B cell (primary cell): ENCODE results near the gene MRPL32. TPM values are rescaled to one million over a fixed set of nuclear protein-coding genes. Genes with fewer than 3 reads are reported as not detected.

Source experiments
- ATAC-seq: fragments of 200-7000 bp; cut with Tn5 transposase; one replicate; pipeline ENCODE4 v1.10.0; 2021; ENCODE audit warnings: low read depth, mild to moderate bottlenecking, moderate number of reproducible peaks, moderate library complexity
- CTCF ChIA-PET: fragments of 350-600 bp; sonication (Branson Sonifier 250); formaldehyde crosslinking; loops from one replicate; lab custom pipeline; 2021; ENCODE audit warnings: antibody characterized with exemption, inconsistent platforms; lab: Charles Lee
- POLR2A ChIA-PET: fragments of 350-600 bp; sonication (Branson Sonifier 250); formaldehyde crosslinking; loops from one replicate; lab custom pipeline; 2021; ENCODE audit warnings: antibody characterized with exemption; lab: Charles Lee
- DNase-seq: peaks from one replicate; pipeline ENCODE4 v3.0.0; 2013
- H2AFZ ChIP-seq: 2 replicates; pipeline ENCODE4 v1.6.1; 2012; ENCODE audit warnings: mild to moderate bottlenecking, low read depth, low read length; ENCODE audit not compliant: insufficient read depth, poor library complexity, severe bottlenecking
- H3K27ac ChIP-seq, 2 donors: 1 replicate in 1 of 2; 2 replicates in 1 of 2; pipeline ENCODE4 v1.5.1; 2012 to 2013; ENCODE audit warnings: low read length in 2 of 2, mild to moderate bottlenecking in 2 of 2, moderate library complexity in 1 of 2
- H3K27me3 ChIP-seq, 4 experiments: fragments of 200-600 bp in 1 of 4; sonication (generic) in 1 of 4; replicated peaks in 1 of 4; 1 replicate in 2 of 4; 2 replicates in 2 of 4; pipeline versions ENCODE4 v1.6.1 to v1.7.0; 2013 to 2016; ENCODE audit warnings: low read length in 3 of 4, mild to moderate bottlenecking in 2 of 4, mixed read lengths in 1 of 4, moderate library complexity in 1 of 4; ENCODE audit not compliant: insufficient read depth in 4 of 4, control insufficient read depth in 3 of 4; ENCODE audit errors: control extremely low read depth in 1 of 4
- H3K36me3 ChIP-seq, 2 experiments: replicated peaks in 1 of 2; 1 replicate in 1 of 2; 2 replicates in 1 of 2; pipeline versions ENCODE4 v1.6.1 to v1.7.1; 2013; ENCODE audit warnings: low read length in 1 of 2; ENCODE audit not compliant: insufficient read depth in 2 of 2, control insufficient read depth in 1 of 2; ENCODE audit errors: control extremely low read depth in 1 of 2, extremely low read depth in 1 of 2
- H3K4me1 ChIP-seq, 2 donors: fragments of 200-600 bp in 1 of 2; sonication (generic) in 1 of 2; 1 replicate in 1 of 2; 2 replicates in 1 of 2; pipeline versions ENCODE4 v1.5.1 to v1.6.1; 2013 to 2017; ENCODE audit warnings: low read length in 2 of 2; ENCODE audit not compliant: control insufficient read depth in 2 of 2, insufficient read depth in 2 of 2
- H3K4me2 ChIP-seq: replicated peaks from 2 replicates; pipeline ENCODE3; 2012; ENCODE audit warnings: mild to moderate bottlenecking, low read depth, low read length; ENCODE audit not compliant: poor library complexity, severe bottlenecking
- H3K4me3 ChIP-seq, 5 experiments: fragments of 200-600 bp in 1 of 5; sonication (generic) in 1 of 5; 1 replicate in 3 of 5; 2 replicates in 2 of 5; pipeline versions ENCODE4 v1.5.1 to v1.7.0; 2011 to 2016; ENCODE audit warnings: low read length in 4 of 5, mild to moderate bottlenecking in 4 of 5, low read depth in 2 of 5, control low read depth in 1 of 5, moderate library complexity in 1 of 5; ENCODE audit not compliant: insufficient read depth in 1 of 5; ENCODE audit errors: control extremely low read depth in 1 of 5, extremely low read depth in 1 of 5
- H3K79me2 ChIP-seq: fragments of 200-600 bp; sonication (generic); one replicate; pipeline ENCODE4 v1.6.0; 2016; ENCODE audit warnings: low read length; ENCODE audit not compliant: control insufficient read depth, insufficient read depth
- H3K9ac ChIP-seq: fragments of 200-600 bp; sonication (generic); 2 replicates; pipeline ENCODE4 v1.6.1; 2017; ENCODE audit warnings: mild to moderate bottlenecking, low read length, moderate library complexity
- H3K9me3 ChIP-seq, 3 donors: one replicate each; pipeline versions ENCODE4 v1.6.1 to v1.7.1; 2013; ENCODE audit warnings: low read length in 2 of 3; ENCODE audit not compliant: control insufficient read depth in 2 of 3, insufficient read depth in 1 of 3; ENCODE audit errors: control extremely low read depth in 1 of 3
- H4K20me1 ChIP-seq: 2 replicates; pipeline ENCODE4 v1.6.0; 2012; ENCODE audit warnings: mild to moderate bottlenecking, low read length; ENCODE audit not compliant: insufficient read depth, control insufficient read depth, poor library complexity, severe bottlenecking
- H3K27ac Mint-ChIP-seq: one replicate; pipeline ENCODE4 v1.8.0; 2021; ENCODE audit warnings: mixed read lengths
- H3K27me3 Mint-ChIP-seq: one replicate; pipeline ENCODE4 v1.8.0; 2021; ENCODE audit warnings: mixed read lengths
- H3K4me1 Mint-ChIP-seq: one replicate; pipeline ENCODE4 v1.8.0; 2021; ENCODE audit warnings: mixed read lengths
- H3K4me3 Mint-ChIP-seq: one replicate; pipeline ENCODE4 v1.8.0; 2021; ENCODE audit warnings: mixed read lengths
- H3K9me3 Mint-ChIP-seq: one replicate; pipeline ENCODE4 v1.8.0; 2022; ENCODE audit warnings: mixed read lengths; ENCODE audit not compliant: insufficient read depth
- CTCF ChIP-seq: fragments of 200-600 bp; IDR thresholded peaks from one replicate; pipeline ENCODE4 v1.8.0; 2022; ENCODE audit warnings: antibody characterized with exemption, mild to moderate bottlenecking
- EZH2 ChIP-seq: IDR thresholded peaks from 2 replicates; pipeline ENCODE4 v1.6.1; 2012; ENCODE audit warnings: borderline replicate concordance, low read depth, mild to moderate bottlenecking, moderate library complexity, low read length; ENCODE audit not compliant: insufficient read depth, poor library complexity, severe bottlenecking
- WGBS: methylation state at CpG from one replicate; pipeline ENCODE4 v1.1.5; 2013; ENCODE audit warnings: missing lambda C conversion rate; ENCODE audit not compliant: insufficient coverage; 5-methylcytosine and 5-hydroxymethylcytosine counted together
- intact Hi-C: fragments of 100-400 bp; cut with micrococcal nuclease; formaldehyde crosslinking; loops from one replicate; pipeline ENCODE4 v1.10.0; 2022
- polyA plus RNA-seq: library from polyadenylated mRNA; depleted of rRNA; stranded (reverse); fragments of >200 nt; gene quantifications from 2 replicates; pipeline ENCODE4 v1.2.3, GENCODE V29; 2012
- total RNA-seq, 2 donors: library from RNA; stranded (reverse); fragments of 120-200 nt in 1 of 2; gene quantifications; 1 replicate in 1 of 2; 2 replicates in 1 of 2; pipeline versions ENCODE4 v1.2.3 to v1.2.4, GENCODE V29; 2013 to 2022

MRPL32 gene
- total and polyA plus RNA-seq, 2 donors (not counting 1 experiment from before 2014, with no cell fraction given): 25.3 to 31.7 TPM

DNA sequence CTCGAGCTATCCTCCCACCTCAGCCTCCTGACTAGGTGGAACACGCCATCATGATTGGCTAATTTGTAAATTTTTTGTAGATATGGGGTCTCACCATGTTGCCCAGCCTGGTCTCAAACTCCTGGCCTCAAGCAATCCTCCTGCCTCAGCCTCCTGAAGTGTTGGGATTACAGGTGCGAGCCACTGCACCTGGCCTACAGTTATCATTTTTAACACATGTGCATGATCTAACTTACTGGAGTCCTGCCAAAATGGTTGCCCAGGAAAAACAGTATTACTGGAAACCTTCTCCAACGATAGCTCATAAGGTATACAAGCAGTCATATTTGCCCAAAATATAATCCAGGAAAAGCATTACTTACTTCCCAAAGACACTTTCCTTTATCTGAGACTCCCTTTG is 20.2 kb downstream of the MRPL32 start:
- TF ChIP-seq EZH2 (no peak), CTCF (no peak)
- WGBS: 81% methylated on average over 2 of the region's 4 CpGs
- Histone ChIP-seq H3K9me3 (peaks cover 0 to 10% (median 1%) of the 10 kb centered on the region in 3 donors), H3K27me3 (no peaks in the 10 kb centered on the region), H4K20me1 (no peaks in the 10 kb centered on the region), H3K4me3 (no peak overlapping the region), H3K4me2 (no peak overlapping the region), H2AFZ (no peak overlapping the region), H3K9ac (no peak overlapping the region), H3K27ac (no peak overlapping the region), H3K36me3 (no peaks in the 10 kb centered on the region), H3K79me2 (no peaks in the 10 kb centered on the region), H3K4me1 (no peaks in the 10 kb centered on the region)
- Mint-ChIP-seq H3K4me3 (no peak overlapping the region), H3K27me3 (peaks cover 5% of the 10 kb centered on the region), H3K27ac (no peak overlapping the region), H3K4me1 (no peaks in the 10 kb centered on the region), H3K9me3 (no peaks in the 10 kb centered on the region)
- intact Hi-C loops: no loop called here
- POLR2A ChIA-PET: no interaction called here
- CTCF ChIA-PET: interaction anchor here (1.0 kb wide), 1 partner anchor 11 kb away, joined by 3 read pairs; no protein-coding TSS in a partner anchor
- DNase-seq: no peak
- no peak for ATAC-seq

- no peak overlapping the region for H3K4me3 Mint-ChIP-seq
- Histone ChIP-seq H3K27me3 (no peaks in the 10 kb centered on the region), H3K36me3 (no peaks in the 10 kb centered on the region), H3K4me3 (no peak overlapping the region), H3K79me2 (no peaks in the 10 kb centered on the region), H3K4me2 (no peak overlapping the region), H4K20me1 (no peaks in the 10 kb centered on the region), H2AFZ (no peak overlapping the region), H3K9me3 (peaks cover 0 to 10% (median 1%) of the 10 kb centered on the region in 3 donors), H3K4me1 (no peaks in the 10 kb centered on the region), H3K9ac (no peak overlapping the region), H3K27ac (no peak overlapping the region)
- H3K4me1 Mint-ChIP-seq: no peaks in the 10 kb centered on the region
- TF ChIP-seq CTCF (no peak), EZH2 (no peak)
- ChIA-PET POLR2A (no interaction called here), CTCF (interaction anchor here (1.0 kb wide), 1 partner anchor 13 kb away, joined by 3 read pairs; no protein-coding TSS in a partner anchor)
- H3K27ac Mint-ChIP-seq: no peak overlapping the region
- ATAC-seq: no peak
- intact Hi-C loops: no loop called here
- no peaks in the 10 kb centered on the region for H3K9me3 Mint-ChIP-seq
- no CpG with 5 or more reads among the region's 4 CpGs for WGBS
- peaks cover 5% of the 10 kb centered on the region for H3K27me3 Mint-ChIP-seq
- no peak for DNase-seq
These were observed 21.8 kb downstream of the MRPL32 start for GRCh38 chr7:42953994-42954393.
